Fibroblast of peridontal ligament (primary cell): Measurements from ENCODE around the gene MRGPRX3.

Experiments
- DNase-seq: peaks from one replicate; pipeline ENCODE4 v3.0.0-alpha.2; 2010; ENCODE audit errors: extremely low read depth

The MRGPRX3 gene

DNA sequence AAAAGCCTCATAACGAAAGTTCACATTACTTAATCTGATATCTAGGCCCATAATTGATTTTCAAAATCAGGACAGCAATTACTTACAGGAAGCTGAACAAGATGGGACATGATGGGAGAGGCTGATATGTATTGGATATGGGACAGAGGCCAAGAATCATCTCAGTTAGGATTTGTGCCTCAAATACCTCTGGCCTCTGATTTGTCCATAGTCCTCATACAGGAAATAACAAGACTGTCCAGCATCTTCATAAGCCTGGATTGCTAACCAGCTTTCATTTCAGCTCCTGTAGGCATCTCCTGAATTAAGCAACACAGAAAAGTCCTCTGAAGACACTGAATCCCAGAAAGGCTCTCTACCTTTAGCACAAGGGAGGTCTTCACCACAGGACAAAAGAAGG is 36.0 kb downstream of the MRGPRX3 start:
- no peak for DNase-seq

- peak; percentile 24 for DNase-seq
Observed at GRCh38 chr11:18171377-18172000, 39.1 kb downstream of the MRGPRX3 start.

DNA sequence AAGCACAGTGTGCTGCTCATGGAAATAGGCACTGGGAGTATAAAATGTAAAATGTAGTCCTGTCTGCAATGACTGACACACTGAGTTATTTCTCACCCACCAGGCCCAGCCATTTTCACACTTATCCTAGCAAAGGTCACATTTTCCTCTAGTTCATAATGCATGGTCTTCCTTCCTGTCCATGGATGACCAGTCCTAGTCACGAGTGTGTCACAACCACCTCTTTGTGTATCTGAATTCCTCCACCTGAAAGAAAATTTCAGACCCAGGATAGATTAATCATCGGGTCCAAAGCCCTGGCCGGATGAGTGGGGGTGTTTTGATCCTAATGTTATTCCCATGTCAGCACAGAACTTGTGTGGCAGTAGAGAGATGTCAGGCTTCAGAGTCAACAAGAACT is 40.3 kb downstream of the MRGPRX3 start, which contains the start of gene MRGPRX4:
Gene MRGPRX4 (plus strand): TSS at position 172 of the 400 bp plus-strand sequence. CDS start 420 bp downstream, outside the sequence.
- DNase-seq: no peak

DNA sequence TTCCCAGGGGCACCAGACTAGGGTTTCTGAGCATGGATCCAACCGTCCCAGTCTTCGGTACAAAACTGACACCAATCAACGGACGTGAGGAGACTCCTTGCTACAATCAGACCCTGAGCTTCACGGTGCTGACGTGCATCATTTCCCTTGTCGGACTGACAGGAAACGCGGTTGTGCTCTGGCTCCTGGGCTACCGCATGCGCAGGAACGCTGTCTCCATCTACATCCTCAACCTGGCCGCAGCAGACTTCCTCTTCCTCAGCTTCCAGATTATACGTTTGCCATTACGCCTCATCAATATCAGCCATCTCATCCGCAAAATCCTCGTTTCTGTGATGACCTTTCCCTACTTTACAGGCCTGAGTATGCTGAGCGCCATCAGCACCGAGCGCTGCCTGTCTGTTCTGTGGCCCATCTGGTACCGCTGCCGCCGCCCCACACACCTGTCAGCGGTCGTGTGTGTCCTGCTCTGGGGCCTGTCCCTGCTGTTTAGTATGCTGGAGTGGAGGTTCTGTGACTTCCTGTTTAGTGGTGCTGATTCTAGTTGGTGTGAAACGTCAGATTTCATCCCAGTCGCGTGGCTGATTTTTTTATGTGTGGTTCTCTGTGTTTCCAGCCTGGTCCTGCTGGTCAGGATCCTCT is 41.0 kb downstream of the MRGPRX3 start:
- no peak for DNase-seq
